Osteocyte (in vitro differentiated cells): ENCODE data around the gene TAGLN. TPM values are rescaled to one million over a fixed set of nuclear protein-coding genes. Genes with fewer than 3 reads are reported as not detected.

Source experiments
- DNase-seq: peaks from one replicate; pipeline ENCODE4 v3.0.0; 2021; ENCODE audit warnings: mixed read lengths; ENCODE audit not compliant: unreplicated experiment; ENCODE audit errors: extremely low spot score
- H3K27ac Mint-ChIP-seq: one replicate; pipeline ENCODE4 v1.8.0; 2021; ENCODE audit warnings: mild to moderate bottlenecking, mixed read lengths; ENCODE audit not compliant: unreplicated experiment
- H3K27me3 Mint-ChIP-seq: one replicate; pipeline ENCODE4 v1.8.0; 2021; ENCODE audit warnings: mixed read lengths; ENCODE audit not compliant: unreplicated experiment
- H3K36me3 Mint-ChIP-seq: one replicate; pipeline ENCODE4 v1.8.0; 2021; ENCODE audit warnings: mixed read lengths; ENCODE audit not compliant: unreplicated experiment
- H3K4me1 Mint-ChIP-seq: one replicate; pipeline ENCODE4 v1.8.0; 2021; ENCODE audit warnings: mixed read lengths; ENCODE audit not compliant: unreplicated experiment
- H3K4me3 Mint-ChIP-seq: one replicate; pipeline ENCODE4 v1.8.0; 2021; ENCODE audit warnings: mild to moderate bottlenecking, moderate library complexity, mixed read lengths; ENCODE audit not compliant: unreplicated experiment
- H3K9me3 Mint-ChIP-seq: one replicate; pipeline ENCODE4 v1.8.0; 2021; ENCODE audit warnings: mixed read lengths; ENCODE audit not compliant: unreplicated experiment
- CTCF ChIP-seq: fragments of 200-600 bp; sonication (generic); IDR thresholded peaks from 2 replicates; pipeline ENCODE4 v1.5.0; 2021; ENCODE audit warnings: antibody characterized with exemption, mild to moderate bottlenecking, moderate library complexity
- total RNA-seq: library from RNA; stranded (reverse); gene quantifications from 2 replicates; pipeline ENCODE4 v1.2.1, GENCODE V29; 2021

The TAGLN gene
- total RNA-seq, 1 donor from 2014 or later, result 711 TPM

- no peak overlapping the region for H3K27ac Mint-ChIP-seq
- H3K9me3 Mint-ChIP-seq, result no peaks in the 10 kb centered on the region
- H3K4me1 Mint-ChIP-seq, result peaks cover 32% of the 10 kb centered on the region
- no peak for TF ChIP-seq CTCF
- H3K27me3 Mint-ChIP-seq, result no peaks in the 10 kb centered on the region
- no peak overlapping the region for H3K4me3 Mint-ChIP-seq
- peaks cover 12% of the 10 kb centered on the region for H3K36me3 Mint-ChIP-seq
- no peak for DNase-seq
These were observed 26.5 kb downstream of the TAGLN start for GRCh38 chr11:117225553-117226170.

GRCh38 chr11:117226388-117227385 lies 27.5 kb downstream of the TAGLN start:
- peak; percentile 84 for TF ChIP-seq CTCF
- peaks cover 12% of the 10 kb centered on the region for H3K36me3 Mint-ChIP-seq
- peak overlapping the region; percentile 14 for H3K27ac Mint-ChIP-seq
- H3K27me3 Mint-ChIP-seq, result no peaks in the 10 kb centered on the region
- DNase-seq, result no peak
- H3K9me3 Mint-ChIP-seq, result no peaks in the 10 kb centered on the region
- no peak overlapping the region for H3K4me3 Mint-ChIP-seq
- peaks cover 32% of the 10 kb centered on the region for H3K4me1 Mint-ChIP-seq

- no peak for TF ChIP-seq CTCF
- Mint-ChIP-seq H3K4me3 (no peak overlapping the region), H3K9me3 (no peaks in the 10 kb centered on the region), H3K4me1 (peaks cover 24% of the 10 kb centered on the region), H3K36me3 (peaks cover 12% of the 10 kb centered on the region), H3K27me3 (no peaks in the 10 kb centered on the region), H3K27ac (no peak overlapping the region)
- DNase-seq, result no peak
These were observed 28.9 kb downstream of the TAGLN start for GRCh38 chr11:117228091-117228490.

GRCh38 chr11:117229411-117229810 lies 30.2 kb downstream of the TAGLN start:
- Mint-ChIP-seq H3K36me3 (peaks cover 12% of the 10 kb centered on the region), H3K27me3 (no peaks in the 10 kb centered on the region), H3K9me3 (no peaks in the 10 kb centered on the region), H3K4me3 (peak overlapping the region; percentile 29), H3K4me1 (peaks cover 37% of the 10 kb centered on the region), H3K27ac (no peak overlapping the region)
- no peak for TF ChIP-seq CTCF
- DNase-seq, result no peak

GRCh38 chr11:117229931-117230285 lies 30.7 kb downstream of the TAGLN start:
- Mint-ChIP-seq H3K27ac (no peak overlapping the region), H3K36me3 (peaks cover 12% of the 10 kb centered on the region), H3K27me3 (no peaks in the 10 kb centered on the region), H3K9me3 (no peaks in the 10 kb centered on the region), H3K4me1 (peaks cover 38% of the 10 kb centered on the region), H3K4me3 (no peak overlapping the region)
- DNase-seq, result no peak
- no peak for TF ChIP-seq CTCF
